ENCODE data around the gene FN3K.

The FN3K gene

GRCh38 chr17:82795615-82796014 is 60.2 kb downstream of the FN3K start:
- no peak for DNase-seq (ENCODE audit: low spot score)

- no peak for DNase-seq (ENCODE audit: low spot score)
Observed at GRCh38 chr17:82797061-82797460, 61.6 kb downstream of the FN3K start.

GRCh38 chr17:82798752-82799151 is 63.3 kb downstream of the FN3K start:
- no peak for DNase-seq (ENCODE audit: low spot score)

GRCh38 chr17:82799591-82799990 is 64.2 kb downstream of the FN3K start:
- DNase-seq (ENCODE audit: low spot score), result no peak
